Measurements from ENCODE around the gene COMT.

DNA sequence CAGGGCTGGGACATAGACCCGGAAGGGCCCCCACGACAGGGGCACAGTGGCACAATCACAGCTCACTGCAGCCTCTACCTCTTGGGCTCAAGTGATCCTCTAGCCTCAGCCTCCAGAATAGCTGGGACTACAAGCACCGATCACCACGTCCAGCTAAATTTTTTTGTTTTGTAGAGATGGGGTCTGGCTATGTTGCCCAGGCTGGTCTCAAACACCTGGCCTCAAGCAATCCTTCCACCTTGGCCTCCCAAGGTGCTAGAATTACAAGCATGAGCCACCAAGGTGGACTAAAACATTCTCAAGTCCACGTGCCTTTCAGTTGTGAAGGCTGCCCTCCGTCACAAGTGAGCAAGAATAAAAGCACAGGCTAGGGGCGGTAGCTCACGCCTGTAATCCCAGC lies 10.1 kb upstream of the COMT start:
- TF ChIP-seq, protein P1, sequence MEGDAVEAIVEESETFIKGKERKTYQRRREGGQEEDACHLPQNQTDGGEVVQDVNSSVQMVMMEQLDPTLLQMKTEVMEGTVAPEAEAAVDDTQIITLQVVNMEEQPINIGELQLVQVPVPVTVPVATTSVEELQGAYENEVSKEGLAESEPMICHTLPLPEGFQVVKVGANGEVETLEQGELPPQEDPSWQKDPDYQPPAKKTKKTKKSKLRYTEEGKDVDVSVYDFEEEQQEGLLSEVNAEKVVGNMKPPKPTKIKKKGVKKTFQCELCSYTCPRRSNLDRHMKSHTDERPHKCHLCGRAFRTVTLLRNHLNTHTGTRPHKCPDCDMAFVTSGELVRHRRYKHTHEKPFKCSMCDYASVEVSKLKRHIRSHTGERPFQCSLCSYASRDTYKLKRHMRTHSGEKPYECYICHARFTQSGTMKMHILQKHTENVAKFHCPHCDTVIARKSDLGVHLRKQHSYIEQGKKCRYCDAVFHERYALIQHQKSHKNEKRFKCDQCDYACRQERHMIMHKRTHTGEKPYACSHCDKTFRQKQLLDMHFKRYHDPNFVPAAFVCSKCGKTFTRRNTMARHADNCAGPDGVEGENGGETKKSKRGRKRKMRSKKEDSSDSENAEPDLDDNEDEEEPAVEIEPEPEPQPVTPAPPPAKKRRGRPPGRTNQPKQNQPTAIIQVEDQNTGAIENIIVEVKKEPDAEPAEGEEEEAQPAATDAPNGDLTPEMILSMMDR (IDR thresholded peaks at IDR 0.05) = no peak
- TF ChIP-seq POLR2A (IDR thresholded peaks at IDR 0.05) = no peak
- no peak for TF ChIP-seq EP300 (IDR thresholded peaks at IDR 0.05; ENCODE audit: low read depth)
- no peak for TF ChIP-seq POLR2AphosphoS5 (IDR thresholded peaks at IDR 0.05)

Measured in transverse colon (tissue), 4 donors.